Lung (tissue), 12 donors: ENCODE results near the gene KLHDC9. TPM values are rescaled to one million over a fixed set of nuclear protein-coding genes. Genes with fewer than 3 reads are reported as not detected.

ENCODE experiments used
- ATAC-seq: fragments of 200-7000 bp; cut with Tn5 transposase; one replicate; pipeline ENCODE4 v1.9.1; 2020; ENCODE audit warnings: moderate number of reproducible peaks; ENCODE audit not compliant: insufficient read depth, low FRiP score
- DNase-seq, 3 donors: peaks; one replicate each; pipeline ENCODE4 v3.0.0-alpha.2; 2013 to 2017
- H3K27ac ChIP-seq, 2 donors: one replicate each; pipeline ENCODE4 v1.5.1; 2013; ENCODE audit warnings: mild to moderate bottlenecking in 2 of 2, moderate library complexity in 2 of 2, control low read depth in 1 of 2, inconsistent platforms in 1 of 2, low read depth in 1 of 2, low read length in 1 of 2
- H3K27me3 ChIP-seq, 3 donors: one replicate each; pipeline ENCODE4 v1.5.1; 2013; ENCODE audit warnings: low read length in 2 of 3; ENCODE audit not compliant: control insufficient read depth in 3 of 3, insufficient read depth in 3 of 3
- H3K36me3 ChIP-seq, 4 donors: one replicate each; pipeline ENCODE4 v1.5.1; 2013; ENCODE audit warnings: low read length in 4 of 4, mild to moderate bottlenecking in 1 of 4, moderate library complexity in 1 of 4; ENCODE audit not compliant: control insufficient read depth in 4 of 4, insufficient read depth in 4 of 4
- H3K4me1 ChIP-seq, 5 donors: one replicate each; pipeline ENCODE4 v1.5.1; 2013; ENCODE audit warnings: low read length in 5 of 5, mild to moderate bottlenecking in 2 of 5, moderate library complexity in 1 of 5; ENCODE audit not compliant: control insufficient read depth in 5 of 5, insufficient read depth in 5 of 5
- H3K4me3 ChIP-seq: one replicate; pipeline ENCODE4 v1.5.1; 2013; ENCODE audit warnings: mild to moderate bottlenecking, control low read depth, moderate library complexity
- H3K9ac ChIP-seq, 2 donors: one replicate each; pipeline ENCODE4 v1.5.1; 2013; ENCODE audit warnings: low read length in 2 of 2, control low read depth in 1 of 2; ENCODE audit not compliant: insufficient read depth in 1 of 2
- H3K9me3 ChIP-seq, 4 donors: one replicate each; pipeline ENCODE4 v1.5.1; 2013; ENCODE audit warnings: low read length in 3 of 4, mild to moderate bottlenecking in 1 of 4, moderate library complexity in 1 of 4; ENCODE audit not compliant: control insufficient read depth in 4 of 4, insufficient read depth in 3 of 4
- WGBS, 2 donors: extraction: QIAGEN DNeasy Blood & Tissue Kit; methylation state at CpG; one replicate each; pipeline ENCODE4 v1.1.7; 2013; 5-methylcytosine and 5-hydroxymethylcytosine counted together
- polyA plus RNA-seq, 2 donors: library from polyadenylated mRNA; stranded (reverse); fragments of 200-250 nt; gene quantifications; one replicate each; pipeline ENCODE4 v1.2.1, GENCODE V29; 2013
- total RNA-seq, 2 donors: library from RNA; depleted of rRNA in 1 of 2; stranded (reverse); fragments of >200 nt in 1 of 2; gene quantifications; one replicate each; pipeline ENCODE4 v1.2.1, GENCODE V29; 2014 to 2021
- TF ChIP-seq, protein P1 (sequence below): IDR thresholded peaks from 2 replicates; pipeline ENCODE4 v1.5.1; 2012; ENCODE audit warnings: mild to moderate bottlenecking; ENCODE audit errors: control extremely low read depth, extremely low read depth
- donor health status: control.
- donor health status: control.
- donor health status: Bipolar disorder and iron deficiency.
- donor health status: healthy.
- donor health status: DM: yes; HTN: yes; CAD: no.

KLHDC9 gene
- total and polyA plus RNA-seq, 4 donors: 5.8 to 13.0 (median 7.8) TPM

DNA sequence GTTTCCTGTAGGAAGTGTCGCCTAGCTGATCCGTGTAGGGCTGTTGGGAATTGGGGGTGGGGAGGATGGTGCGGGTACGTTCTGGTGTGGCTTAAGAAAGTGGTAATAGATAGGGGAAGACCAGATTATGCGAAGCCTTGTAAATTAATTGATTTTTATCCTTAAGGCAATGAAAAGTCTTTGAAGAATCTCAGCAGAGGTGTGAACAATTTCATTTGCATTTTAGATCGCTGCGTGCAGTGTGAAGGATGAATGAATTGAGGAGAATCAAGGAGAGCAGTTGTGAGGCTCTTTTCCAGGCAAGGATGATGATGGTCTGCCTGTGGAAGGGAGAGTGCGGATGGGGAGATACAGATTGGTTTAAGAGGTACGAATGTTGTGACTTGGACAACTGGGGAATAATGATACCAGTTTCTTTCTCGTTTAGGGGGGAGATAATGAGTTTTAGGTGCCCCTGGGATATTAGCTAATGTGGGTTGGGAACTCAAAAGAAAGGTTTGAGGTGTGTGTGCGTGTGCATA lies 35.1 kb downstream of the KLHDC9 start:
- H3K4me1 ChIP-seq: peaks cover 7 to 29% (median 19%) of the 10 kb centered on the region in 5 donors
- no peaks in the 10 kb centered on the region for H3K9me3 ChIP-seq
- WGBS, 2 donors: 6 to 9% methylated on average over 11 of the region's 11 CpGs
- H3K9ac ChIP-seq: peak overlapping the region; percentile 67 to 99
- no peak for DNase-seq
- ATAC-seq: no peak
- H3K27ac ChIP-seq: peak overlapping the region; percentile 93 to 99
- no peaks in the 10 kb centered on the region for H3K27me3 ChIP-seq
- peaks cover 6 to 16% (median 12%) of the 10 kb centered on the region in 4 donors for H3K36me3 ChIP-seq
- TF ChIP-seq, protein P1, sequence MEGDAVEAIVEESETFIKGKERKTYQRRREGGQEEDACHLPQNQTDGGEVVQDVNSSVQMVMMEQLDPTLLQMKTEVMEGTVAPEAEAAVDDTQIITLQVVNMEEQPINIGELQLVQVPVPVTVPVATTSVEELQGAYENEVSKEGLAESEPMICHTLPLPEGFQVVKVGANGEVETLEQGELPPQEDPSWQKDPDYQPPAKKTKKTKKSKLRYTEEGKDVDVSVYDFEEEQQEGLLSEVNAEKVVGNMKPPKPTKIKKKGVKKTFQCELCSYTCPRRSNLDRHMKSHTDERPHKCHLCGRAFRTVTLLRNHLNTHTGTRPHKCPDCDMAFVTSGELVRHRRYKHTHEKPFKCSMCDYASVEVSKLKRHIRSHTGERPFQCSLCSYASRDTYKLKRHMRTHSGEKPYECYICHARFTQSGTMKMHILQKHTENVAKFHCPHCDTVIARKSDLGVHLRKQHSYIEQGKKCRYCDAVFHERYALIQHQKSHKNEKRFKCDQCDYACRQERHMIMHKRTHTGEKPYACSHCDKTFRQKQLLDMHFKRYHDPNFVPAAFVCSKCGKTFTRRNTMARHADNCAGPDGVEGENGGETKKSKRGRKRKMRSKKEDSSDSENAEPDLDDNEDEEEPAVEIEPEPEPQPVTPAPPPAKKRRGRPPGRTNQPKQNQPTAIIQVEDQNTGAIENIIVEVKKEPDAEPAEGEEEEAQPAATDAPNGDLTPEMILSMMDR: no peak
- H3K4me3 ChIP-seq: peak overlapping the region; percentile 67

DNA sequence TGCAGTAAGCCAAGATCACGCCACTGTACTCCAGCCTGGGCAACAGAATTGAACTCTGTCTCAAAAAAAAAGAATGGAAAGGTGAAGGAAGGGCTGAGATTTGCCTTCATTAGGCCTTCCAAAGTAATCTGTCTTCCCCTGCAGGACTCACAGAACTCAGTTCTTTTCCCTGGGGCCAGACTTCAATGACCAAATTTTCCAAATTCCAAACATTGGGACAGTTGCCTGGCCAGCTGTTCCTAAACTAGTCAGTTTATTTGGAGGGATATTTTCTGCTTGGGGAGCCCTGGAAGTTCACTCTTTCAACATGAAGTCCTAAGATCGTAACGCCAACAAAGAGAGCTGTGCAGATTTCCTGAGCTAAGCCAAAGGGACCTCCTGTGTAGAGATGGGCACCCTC lies 39.7 kb downstream of the KLHDC9 start:
- H3K36me3 ChIP-seq: peaks cover 0 to 3% (median 0%) of the 10 kb centered on the region in 4 donors
- 73 to 74% methylated on average over 3 of the region's 3 CpGs for WGBS, 2 donors
- TF ChIP-seq, protein P1: no peak
- H3K9ac ChIP-seq: peak overlapping the region in 1 of 2 donors; percentile 42
- H3K4me1 ChIP-seq: peaks cover 0 to 7% (median 6%) of the 10 kb centered on the region in 5 donors
- no peak overlapping the region for H3K27ac ChIP-seq
- DNase-seq (no peak), ATAC-seq (no peak)
- H3K4me3 ChIP-seq: no peak overlapping the region
- H3K9me3 ChIP-seq: no peaks in the 10 kb centered on the region
- no peaks in the 10 kb centered on the region for H3K27me3 ChIP-seq

DNA sequence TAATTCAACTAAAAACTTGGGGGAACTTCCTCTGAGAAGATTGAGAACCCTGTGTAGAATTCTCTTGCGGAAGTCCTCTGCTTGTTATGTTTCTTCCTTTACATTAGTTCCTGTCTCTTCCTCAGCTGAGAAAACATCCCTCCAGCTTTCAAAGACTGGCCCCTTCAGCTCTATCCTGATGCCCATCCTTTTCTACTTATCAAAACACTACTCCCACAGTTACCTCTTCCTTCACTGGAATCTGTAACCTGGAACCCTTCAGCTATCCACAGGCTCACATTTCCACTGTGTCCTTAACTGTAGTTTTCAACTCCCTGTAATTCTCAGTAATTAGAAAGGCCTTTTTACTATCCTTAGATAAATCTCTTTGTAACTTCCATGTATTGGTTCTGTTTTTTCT lies 40.3 kb downstream of the KLHDC9 start:
- Histone ChIP-seq H3K9me3 (no peaks in the 10 kb centered on the region), H3K9ac (no peak overlapping the region), H3K27me3 (no peaks in the 10 kb centered on the region), H3K4me1 (peaks cover 0 to 7% (median 5%) of the 10 kb centered on the region in 5 donors), H3K27ac (no peak overlapping the region), H3K4me3 (no peak overlapping the region), H3K36me3 (peaks cover 0 to 3% (median 0%) of the 10 kb centered on the region in 4 donors)
- TF ChIP-seq, protein P1: no peak
- 55 to 56% methylated on average over 1 of the region's 1 CpG for WGBS, 2 donors
- ATAC-seq (no peak), DNase-seq (no peak)

DNA sequence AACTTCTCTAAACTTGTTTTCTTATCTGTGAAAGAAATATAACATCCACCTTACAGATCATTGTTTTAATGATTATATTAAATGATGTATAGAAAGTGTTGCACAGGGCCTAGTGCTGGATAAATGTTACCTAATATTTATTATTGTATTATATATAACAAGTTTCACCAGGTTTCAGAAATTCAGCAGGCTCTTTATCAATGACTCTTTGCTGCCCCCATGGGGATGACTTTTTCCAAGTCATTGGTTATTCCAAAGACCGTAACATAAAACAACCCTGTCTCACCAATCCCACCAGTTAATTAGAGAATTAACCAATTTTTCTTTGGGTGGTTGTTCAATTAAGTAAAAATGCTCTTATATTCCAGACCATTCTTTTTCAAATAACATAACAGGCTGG lies 41.6 kb downstream of the KLHDC9 start:
- peak; percentile 52 to 76 (median 59) for DNase-seq
- WGBS, 2 donors: 33 to 39% methylated on average over 1 of the region's 1 CpG
- Histone ChIP-seq H3K9ac (no peak overlapping the region), H3K4me1 (no peaks in the 10 kb centered on the region), H3K36me3 (peaks cover 0 to 3% (median 0%) of the 10 kb centered on the region in 4 donors), H3K27me3 (no peaks in the 10 kb centered on the region), H3K9me3 (no peaks in the 10 kb centered on the region), H3K27ac (no peak overlapping the region), H3K4me3 (no peak overlapping the region)
- no peak for ATAC-seq
- TF ChIP-seq, protein P1: peak; percentile 26
